H1 (cell line): Measurements from ENCODE around the gene ROBO2. TPM values are rescaled to one million over a fixed set of nuclear protein-coding genes. Genes with fewer than 3 reads are reported as not detected.

ENCODE experiments used
- CTCF ChIA-PET: fragments of 300-600 bp; sonication (Branson Sonifier 250); formaldehyde crosslinking; loops from one replicate; lab custom pipeline; 2021; ENCODE audit not compliant: partially characterized antibody; lab: Charles Lee
- POLR2A ChIA-PET: fragments of 300-600 bp; sonication (Branson Sonifier 250); formaldehyde crosslinking; loops from one replicate; lab custom pipeline; 2021; ENCODE audit warnings: inconsistent platforms; ENCODE audit not compliant: partially characterized antibody; lab: Charles Lee
- DNase-seq, 2 experiments: peaks; one replicate each; pipeline versions ENCODE4 v3.0.0 to v3.0.0-alpha.2; 2010 to 2022; ENCODE audit warnings: low spot score in 2 of 2, low read depth in 1 of 2, mixed read lengths in 1 of 2
- FAIRE-seq: peaks from 2 replicates; lab custom pipeline; 2011; peaks lifted over from hg19 to GRCh38; lab: Jason Lieb, UNC
- H2AFZ ChIP-seq: 2 replicates; pipeline ENCODE4 v1.8.1; 2012; ENCODE audit warnings: low read length, inconsistent platforms
- H2AK5ac ChIP-seq: 2 replicates; pipeline ENCODE4 v1.6.1; 2013; ENCODE audit warnings: low read depth, low read length
- H2BK120ac ChIP-seq: replicated peaks from 2 replicates; pipeline ENCODE3; 2013; ENCODE audit warnings: low read depth, low read length, inconsistent platforms
- H2BK12ac ChIP-seq: 2 replicates; pipeline ENCODE4 v1.6.1; 2013; ENCODE audit warnings: low read depth, low read length
- H2BK15ac ChIP-seq: 2 replicates; pipeline ENCODE4 v1.6.1; 2013; ENCODE audit warnings: low read length
- H2BK20ac ChIP-seq: 2 replicates; pipeline ENCODE4 v1.6.1; 2013; ENCODE audit warnings: low read length
- H2BK5ac ChIP-seq: 2 replicates; pipeline ENCODE4 v1.6.1; 2013; ENCODE audit warnings: low read depth, low read length
- H3K14ac ChIP-seq: 2 replicates; pipeline ENCODE4 v1.6.1; 2013; ENCODE audit warnings: inconsistent platforms; ENCODE audit not compliant: insufficient read length
- H3K18ac ChIP-seq: 2 replicates; pipeline ENCODE4 v1.6.1; 2013; ENCODE audit warnings: low read length; ENCODE audit errors: extremely low read depth
- H3K23ac ChIP-seq: 2 replicates; pipeline ENCODE4 v1.6.1; 2013; ENCODE audit warnings: inconsistent platforms; ENCODE audit not compliant: insufficient read length
- H3K23me2 ChIP-seq: 2 replicates; pipeline ENCODE4 v1.6.1; 2013; ENCODE audit warnings: low read depth, low read length
- H3K27ac ChIP-seq: 2 replicates; pipeline ENCODE4 v1.6.1; 2011; ENCODE audit warnings: low read depth, low read length, inconsistent platforms
- H3K27me3 ChIP-seq, 4 experiments: replicated peaks in 1 of 4; 1 replicate in 1 of 4; 2 replicates in 3 of 4; pipeline versions ENCODE4 v1.6.1 to v1.8.1; 2011 to 2013; ENCODE audit warnings: low read length in 3 of 4, mild to moderate bottlenecking in 3 of 4, inconsistent platforms in 2 of 4, mixed read lengths in 2 of 4, moderate library complexity in 1 of 4; ENCODE audit not compliant: control insufficient read depth in 3 of 4, insufficient read depth in 3 of 4; ENCODE audit errors: extremely low read depth in 1 of 4
- H3K36me3 ChIP-seq, 4 experiments: 2 replicates each; pipeline versions ENCODE4 v1.6.1 to v1.8.1; 2011 to 2013; ENCODE audit warnings: mild to moderate bottlenecking in 4 of 4, low read length in 3 of 4, moderate library complexity in 2 of 4, control low read depth in 1 of 4, inconsistent platforms in 1 of 4; ENCODE audit not compliant: insufficient read depth in 4 of 4, control insufficient read depth in 2 of 4
- H3K4ac ChIP-seq: replicated peaks from 2 replicates; pipeline ENCODE3; 2013; ENCODE audit warnings: low read length, low read depth, mixed read lengths, inconsistent platforms; ENCODE audit not compliant: insufficient read length
- H3K4me1 ChIP-seq, 4 experiments: replicated peaks in 1 of 4; 1 replicate in 1 of 4; 2 replicates in 3 of 4; pipeline versions ENCODE4 v1.6.1 to v1.8.1; 2011 to 2013; ENCODE audit warnings: low read length in 3 of 4, inconsistent platforms in 2 of 4, mixed read lengths in 1 of 4; ENCODE audit not compliant: insufficient read depth in 4 of 4, control insufficient read depth in 3 of 4
- H3K4me2 ChIP-seq, 2 experiments: 2 replicates each; pipeline versions ENCODE4 v1.6.1 to v1.8.1; 2011 to 2013; ENCODE audit warnings: low read depth in 2 of 2, low read length in 2 of 2, control low read depth in 1 of 2, inconsistent platforms in 1 of 2, mild to moderate bottlenecking in 1 of 2; ENCODE audit not compliant: insufficient read depth in 1 of 2
- H3K4me3 ChIP-seq, 4 experiments: fragments of 200-600, 300-600 bp in 1 of 4; sonication (generic), shearing (Covaris generic), sonication (Bioruptor Twin) in 1 of 4; 2 replicates each; pipeline versions ENCODE4 v1.5.1 to v1.8.1; 2011 to 2016; ENCODE audit warnings: low read length in 4 of 4, low read depth in 3 of 4, control low read depth in 2 of 4, inconsistent platforms in 2 of 4, mild to moderate bottlenecking in 2 of 4, mixed read lengths in 1 of 4, moderate library complexity in 1 of 4; ENCODE audit not compliant: insufficient read depth in 2 of 4; ENCODE audit errors: extremely low read depth in 1 of 4
- H3K56ac ChIP-seq: replicated peaks from 2 replicates; pipeline ENCODE3; 2013; ENCODE audit warnings: low read depth, mild to moderate bottlenecking, mixed read lengths, low read length, inconsistent platforms; ENCODE audit not compliant: insufficient read length
- H3K79me1 ChIP-seq: 2 replicates; pipeline ENCODE4 v1.6.1; 2013; ENCODE audit warnings: low read depth, low read length, control low read depth
- H3K79me2 ChIP-seq, 2 experiments: 2 replicates each; pipeline versions ENCODE4 v1.6.1 to v1.8.1; 2012 to 2013; ENCODE audit warnings: low read length in 2 of 2, mild to moderate bottlenecking in 2 of 2, inconsistent platforms in 1 of 2; ENCODE audit not compliant: insufficient read depth in 2 of 2, control insufficient read depth in 1 of 2
- H3K9ac ChIP-seq, 4 experiments: replicated peaks in 1 of 4; 1 replicate in 1 of 4; 2 replicates in 3 of 4; pipeline versions ENCODE4 v1.6.1 to v1.8.1; 2011 to 2013; ENCODE audit warnings: low read depth in 3 of 4, low read length in 3 of 4, control low read depth in 2 of 4, mild to moderate bottlenecking in 2 of 4, moderate library complexity in 2 of 4, inconsistent platforms in 1 of 4; ENCODE audit errors: extremely low read depth in 1 of 4
- H3K9me3 ChIP-seq, 2 experiments: 2 replicates each; pipeline versions ENCODE4 v1.6.1 to v1.8.1; 2012 to 2013; ENCODE audit warnings: mild to moderate bottlenecking in 2 of 2, moderate library complexity in 2 of 2, control low read depth in 1 of 2, inconsistent platforms in 1 of 2, low read depth in 1 of 2, low read length in 1 of 2, mixed read lengths in 1 of 2; ENCODE audit not compliant: insufficient read depth in 2 of 2
- H4K20me1 ChIP-seq, 2 experiments: replicated peaks in 1 of 2; 2 replicates each; pipeline versions ENCODE3 to v1.8.1; 2011 to 2013; ENCODE audit warnings: inconsistent platforms in 2 of 2, low read length in 2 of 2, mild to moderate bottlenecking in 1 of 2; ENCODE audit not compliant: insufficient read depth in 2 of 2, control insufficient read depth in 1 of 2
- H4K5ac ChIP-seq: 2 replicates; pipeline ENCODE4 v1.6.1; 2013; ENCODE audit warnings: low read length, low read depth, mixed read lengths, inconsistent platforms; ENCODE audit not compliant: insufficient read length
- H4K8ac ChIP-seq: 2 replicates; pipeline ENCODE4 v1.8.0; 2013; ENCODE audit warnings: mild to moderate bottlenecking, moderate library complexity, low read length, inconsistent platforms; ENCODE audit not compliant: insufficient read depth; ENCODE audit errors: extremely low read depth
- H4K91ac ChIP-seq: replicated peaks from 2 replicates; pipeline ENCODE3; 2013; ENCODE audit warnings: low read length, mixed read lengths, inconsistent platforms; ENCODE audit not compliant: insufficient read length
- HDAC2 ChIP-seq, 2 experiments: fragments of 300-600 bp in 1 of 2; sonication (generic) in 1 of 2; IDR thresholded peaks; 2 replicates each; pipeline ENCODE4 v1.6.1; 2011 to 2012; ENCODE audit warnings: low read depth in 2 of 2, low read length in 2 of 2, mild to moderate bottlenecking in 2 of 2, moderate library complexity in 2 of 2, borderline replicate concordance in 1 of 2, inconsistent platforms in 1 of 2
- SAP30 ChIP-seq: fragments of 300-600 bp; sonication (generic); IDR thresholded peaks from 2 replicates; pipeline ENCODE4 v1.7.1; 2012; ENCODE audit warnings: low read length, moderate library complexity, mild to moderate bottlenecking, inconsistent platforms; ENCODE audit not compliant: insufficient read depth, insufficient replicate concordance
- SIN3A ChIP-seq, 2 experiments: IDR thresholded peaks in 1 of 2; conservative IDR thresholded peaks in 1 of 2; 2 replicates each; pipeline ENCODE4 v1.6.1; 2011 to 2012; ENCODE audit warnings: low read length in 2 of 2, improper control_type of control experiment in 1 of 2, low read depth in 1 of 2, mild to moderate bottlenecking in 1 of 2
- TEAD4 ChIP-seq: IDR thresholded peaks from 2 replicates; pipeline ENCODE4 v1.6.1; 2012; ENCODE audit warnings: low read depth, low read length, inconsistent platforms, mixed read lengths
- WGBS, 2 experiments: shearing (Covaris generic) in 1 of 2; methylation state at CpG; one replicate each; pipeline versions ENCODE4 v1.1.6 to v1.1.7; 2013 to 2015; ENCODE audit warnings: low lambda C conversion rate in 2 of 2, mixed read lengths in 2 of 2, inconsistent platforms in 1 of 2, low coverage in 1 of 2, missing lambda C conversion rate in 1 of 2; ENCODE audit not compliant: insufficient replicate concordance in 2 of 2, insufficient coverage in 1 of 2, insufficient read length in 1 of 2; ENCODE audit errors: extremely low coverage in 1 of 2, missing lambda C conversion rate in 1 of 2; 5-methylcytosine and 5-hydroxymethylcytosine counted together
- polyA plus RNA-seq, 7 experiments: library from polyadenylated mRNA; depleted of rRNA in 3 of 7; stranded (reverse) in 5 of 7; unstranded in 2 of 7; fragments of >200 nt in 5 of 7; fragments of 200-250 nt in 2 of 7; gene quantifications; 1 replicate in 5 of 7; 2 replicates in 1 of 7; 4 replicates in 1 of 7; pipeline versions ENCODE4 v1.2.1 to v1.2.3, GENCODE V29; 2011 to 2013; ENCODE audit warnings: missing spikeins in 2 of 7, mixed read lengths in 2 of 7
- total RNA-seq: library from RNA; stranded (reverse); fragmentation: NEBNext Ultra II Directional; extraction: Animal tissue kit (Norgen Biotek cat#: 25700); gene quantifications from 2 replicates; pipeline ENCODE4 v1.2.1, GENCODE V29; 2021
- TF ChIP-seq, protein P1 (sequence below), 3 experiments: IDR thresholded peaks; 1 replicate in 2 of 3; 2 replicates in 1 of 3; pipeline versions ENCODE4 v1.5.1 to v1.6.1; 2011; ENCODE audit warnings: low read length in 3 of 3, mild to moderate bottlenecking in 3 of 3, inconsistent platforms in 2 of 3, low read depth in 1 of 3, moderate library complexity in 1 of 3; ENCODE audit not compliant: insufficient read depth in 1 of 3; ENCODE audit errors: control extremely low read depth in 1 of 3

The ROBO2 gene
- total and polyA plus RNA-seq, 2 of the 8 experiments (the other 6 are each of a cell fraction or from before 2014, with no cell fraction given): 1.5 to 2.9 TPM

DNA sequence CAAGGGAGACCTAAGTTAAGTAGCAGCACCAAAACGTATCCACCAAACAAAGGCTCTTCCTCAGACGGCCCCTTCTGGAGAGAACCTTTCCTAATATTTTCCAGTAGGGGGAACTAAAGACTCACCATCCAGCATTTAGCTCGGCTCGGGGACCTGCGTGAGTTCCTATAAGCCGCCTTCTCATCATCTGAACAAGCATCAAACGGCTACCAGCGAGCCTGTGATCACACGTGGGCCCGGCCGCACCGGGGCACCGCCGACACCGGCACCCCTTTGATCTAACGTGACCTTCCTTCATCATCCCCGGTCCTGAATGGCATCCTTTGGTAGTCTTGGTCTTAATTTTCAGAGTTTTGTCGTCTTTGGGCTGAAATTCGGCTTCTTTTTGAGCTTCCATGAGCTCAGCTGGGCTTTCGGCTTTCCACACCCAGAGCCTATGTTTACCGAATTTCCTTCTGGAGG is 1.4 kb upstream of the ROBO2 start:
- no peak overlapping the region for H3K27ac ChIP-seq
- peak overlapping the region; percentile 82 to 93 for H3K4me2 ChIP-seq
- no peak overlapping the region for H4K8ac ChIP-seq
- no peak overlapping the region for H2BK20ac ChIP-seq
- no peaks in the 10 kb centered on the region for H3K79me2 ChIP-seq
- H3K4ac ChIP-seq: no peak overlapping the region
- no peaks in the 10 kb centered on the region for H3K36me3 ChIP-seq
- H4K5ac ChIP-seq: no peak overlapping the region
- ChIA-PET CTCF (interaction anchor here (0.5 to 3.5 kb wide), 23 partner anchors 9 to 1114 kb away, joined by 3 to 17 read pairs (median 3); no protein-coding TSS in a partner anchor), POLR2A (interaction anchor here (1.6 to 2.7 kb wide), 2 partner anchors 42 to 214 kb away, joined by 3 to 6 read pairs; no protein-coding TSS in a partner anchor)
- no peak overlapping the region; a peak in 2 of 7 replicates for H3K9ac ChIP-seq
- no peak overlapping the region for H2AK5ac ChIP-seq
- no peaks in the 10 kb centered on the region for H3K79me1 ChIP-seq
- no peak overlapping the region for H3K23ac ChIP-seq
- FAIRE-seq: peak; percentile 85
- peak overlapping the region; percentile 27 for H3K56ac ChIP-seq
- H4K20me1 ChIP-seq: no peaks in the 10 kb centered on the region
- H3K4me3 ChIP-seq: peak overlapping the region; percentile 78 to 89 (median 82)
- peak overlapping the region; percentile 81 for H3K18ac ChIP-seq
- H2AFZ ChIP-seq: peak overlapping the region; percentile 94
- H4K91ac ChIP-seq: peak overlapping the region; percentile 16
- peak; percentile 64 to 72 for DNase-seq
- WGBS, 2 experiments: 2% methylated on average over 21 of the region's 21 CpGs; no CpG with 5 or more reads in 1 of the 2 experiments
- no peak overlapping the region for H2BK5ac ChIP-seq
- no peak overlapping the region for H2BK15ac ChIP-seq
- peak overlapping the region; percentile 61; the same call in 1 of the 2 replicates for H2BK12ac ChIP-seq
- peaks cover 0 to 9% (median 5%) of the 10 kb centered on the region in 4 experiments; a peak in 5 of 7 replicates for H3K4me1 ChIP-seq
- H3K23me2 ChIP-seq: peaks cover 15% of the 10 kb centered on the region
- H3K27me3 ChIP-seq: peaks cover 0 to 6% (median 5%) of the 10 kb centered on the region in 4 experiments; a peak in 5 of 7 replicates
- no peak overlapping the region for H3K14ac ChIP-seq
- H3K9me3 ChIP-seq: no peaks in the 10 kb centered on the region
- no peak overlapping the region for H2BK120ac ChIP-seq
- TF ChIP-seq, protein P1, sequence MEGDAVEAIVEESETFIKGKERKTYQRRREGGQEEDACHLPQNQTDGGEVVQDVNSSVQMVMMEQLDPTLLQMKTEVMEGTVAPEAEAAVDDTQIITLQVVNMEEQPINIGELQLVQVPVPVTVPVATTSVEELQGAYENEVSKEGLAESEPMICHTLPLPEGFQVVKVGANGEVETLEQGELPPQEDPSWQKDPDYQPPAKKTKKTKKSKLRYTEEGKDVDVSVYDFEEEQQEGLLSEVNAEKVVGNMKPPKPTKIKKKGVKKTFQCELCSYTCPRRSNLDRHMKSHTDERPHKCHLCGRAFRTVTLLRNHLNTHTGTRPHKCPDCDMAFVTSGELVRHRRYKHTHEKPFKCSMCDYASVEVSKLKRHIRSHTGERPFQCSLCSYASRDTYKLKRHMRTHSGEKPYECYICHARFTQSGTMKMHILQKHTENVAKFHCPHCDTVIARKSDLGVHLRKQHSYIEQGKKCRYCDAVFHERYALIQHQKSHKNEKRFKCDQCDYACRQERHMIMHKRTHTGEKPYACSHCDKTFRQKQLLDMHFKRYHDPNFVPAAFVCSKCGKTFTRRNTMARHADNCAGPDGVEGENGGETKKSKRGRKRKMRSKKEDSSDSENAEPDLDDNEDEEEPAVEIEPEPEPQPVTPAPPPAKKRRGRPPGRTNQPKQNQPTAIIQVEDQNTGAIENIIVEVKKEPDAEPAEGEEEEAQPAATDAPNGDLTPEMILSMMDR (IDR thresholded peaks at IDR 0.05; ENCODE audit: control extremely low read depth in 1 of 3, insufficient read depth in 1 of 3, low read depth in 1 of 3, low read length in 3 of 3): peak; percentile 5 to 81 (median 68)
- TF ChIP-seq HDAC2 (IDR thresholded peaks at IDR 0.05; ENCODE audit: borderline replicate concordance in 1 of 2, low read depth in 2 of 2, low read length in 2 of 2): peak in 1 of 2 experiments; percentile 55; a peak in 1 of 4 replicates
- TF ChIP-seq SAP30: peak; percentile 16
- no peak; the same call in 1 of the 2 replicates for TF ChIP-seq TEAD4
- TF ChIP-seq SIN3A (conservative IDR thresholded peaks at IDR 0.05 in 1 of 2, IDR thresholded peaks at IDR 0.05 in 1 of 2; ENCODE audit: low read depth in 1 of 2, low read length in 2 of 2): peak in 1 of 2 experiments; percentile 35; a peak in 1 of 4 replicates
